H9 (cell line): ENCODE data around the gene SFRP5. TPM values are rescaled to one million over a fixed set of nuclear protein-coding genes. Genes with fewer than 3 reads are reported as not detected.

Experiments used
- DNase-seq: peaks from one replicate; pipeline ENCODE4 v3.0.0-alpha.2; 2017
- H2AFZ ChIP-seq: one replicate; pipeline ENCODE4 v1.6.1; 2013; ENCODE audit warnings: mild to moderate bottlenecking, low read length, control low read depth, moderate library complexity
- H2AK5ac ChIP-seq: 2 replicates; pipeline ENCODE4 v1.6.1; 2013; ENCODE audit warnings: low read length, control low read depth, mixed read lengths; ENCODE audit not compliant: insufficient read length
- H2BK120ac ChIP-seq: one replicate; pipeline ENCODE4 v1.6.1; 2013; ENCODE audit warnings: low read depth, mild to moderate bottlenecking, low read length, control low read depth, inconsistent platforms; ENCODE audit not compliant: poor library complexity, severe bottlenecking
- H2BK12ac ChIP-seq: 2 replicates; pipeline ENCODE4 v1.6.1; 2013; ENCODE audit warnings: low read length, control low read depth, mixed read lengths, low read depth; ENCODE audit not compliant: insufficient read length
- H2BK15ac ChIP-seq: 2 replicates; pipeline ENCODE4 v1.6.1; 2013; ENCODE audit warnings: low read depth, low read length, control low read depth
- H2BK20ac ChIP-seq: one replicate; pipeline ENCODE4 v1.6.1; 2013; ENCODE audit warnings: low read depth, mild to moderate bottlenecking, low read length, control low read depth, inconsistent platforms; ENCODE audit not compliant: poor library complexity, severe bottlenecking
- H2BK5ac ChIP-seq: 2 replicates; pipeline ENCODE4 v1.6.1; 2013; ENCODE audit warnings: low read length, control low read depth, mixed read lengths; ENCODE audit not compliant: insufficient read length
- H3K14ac ChIP-seq: 2 replicates; pipeline ENCODE4 v1.6.1; 2013; ENCODE audit warnings: low read length, control low read depth; ENCODE audit not compliant: insufficient read depth
- H3K18ac ChIP-seq: 2 replicates; pipeline ENCODE4 v1.6.1; 2013; ENCODE audit warnings: low read depth, mild to moderate bottlenecking, mixed read lengths, low read length, control low read depth; ENCODE audit not compliant: insufficient read length
- H3K23ac ChIP-seq: 2 replicates; pipeline ENCODE4 v1.6.1; 2013; ENCODE audit warnings: low read length, control low read depth, mixed read lengths, low read depth; ENCODE audit not compliant: insufficient read length
- H3K23me2 ChIP-seq: 2 replicates; pipeline ENCODE4 v1.6.1; 2013; ENCODE audit warnings: low read depth, mild to moderate bottlenecking, mixed read lengths, low read length, control low read depth; ENCODE audit not compliant: insufficient read length, poor library complexity, severe bottlenecking
- H3K27ac ChIP-seq: 2 replicates; pipeline ENCODE4 v1.5.1; 2013; ENCODE audit warnings: low read length, control low read depth, mixed read lengths, low read depth; ENCODE audit not compliant: insufficient read length
- H3K27me3 ChIP-seq: 2 replicates; pipeline ENCODE4 v1.6.1; 2013; ENCODE audit warnings: low read length, control low read depth, inconsistent platforms; ENCODE audit not compliant: insufficient read depth
- H3K4ac ChIP-seq: 2 replicates; pipeline ENCODE4 v1.6.1; 2013; ENCODE audit warnings: low read depth, mild to moderate bottlenecking, control low read depth, inconsistent platforms, low read length, moderate library complexity
- H3K4me1 ChIP-seq: 2 replicates; pipeline ENCODE4 v1.6.1; 2013; ENCODE audit warnings: low read length, control low read depth, inconsistent platforms; ENCODE audit not compliant: insufficient read depth
- H3K4me2 ChIP-seq: 2 replicates; pipeline ENCODE4 v1.6.1; 2013; ENCODE audit warnings: low read length, control low read depth, mixed read lengths; ENCODE audit not compliant: insufficient read length, insufficient read depth
- H3K56ac ChIP-seq: 2 replicates; pipeline ENCODE4 v1.6.1; 2013; ENCODE audit warnings: low read depth, mild to moderate bottlenecking, mixed read lengths, low read length, control low read depth; ENCODE audit not compliant: insufficient read length
- H3K79me1 ChIP-seq: 2 replicates; pipeline ENCODE4 v1.6.1; 2013; ENCODE audit warnings: low read depth, mild to moderate bottlenecking, moderate library complexity, low read length, control low read depth, inconsistent platforms; ENCODE audit not compliant: insufficient read depth, poor library complexity, severe bottlenecking
- H3K79me2 ChIP-seq: 2 replicates; pipeline ENCODE4 v1.6.1; 2013; ENCODE audit warnings: low read length, control low read depth, inconsistent platforms; ENCODE audit not compliant: insufficient read depth
- H3K9ac ChIP-seq: 2 replicates; pipeline ENCODE4 v1.6.1; 2013; ENCODE audit warnings: low read length, control low read depth, mixed read lengths; ENCODE audit not compliant: insufficient read length; ENCODE audit errors: extremely low read depth
- H3K9me3 ChIP-seq: one replicate; pipeline ENCODE4 v1.6.1; 2013; ENCODE audit warnings: low read depth, low read length, inconsistent platforms; ENCODE audit not compliant: control insufficient read depth
- H3T11ph ChIP-seq: one replicate; pipeline ENCODE4 v1.6.1; 2013; ENCODE audit warnings: mild to moderate bottlenecking, low read length, control low read depth, inconsistent platforms
- H4K20me1 ChIP-seq: one replicate; pipeline ENCODE4 v1.6.1; 2013; ENCODE audit not compliant: control insufficient read depth, insufficient read length, insufficient read depth
- H4K5ac ChIP-seq: 2 replicates; pipeline ENCODE4 v1.6.1; 2013; ENCODE audit warnings: low read depth, mild to moderate bottlenecking, mixed read lengths, low read length, control low read depth; ENCODE audit not compliant: insufficient read length
- H4K8ac ChIP-seq: replicated peaks from 2 replicates; pipeline ENCODE4 v1.6.1; 2013; ENCODE audit warnings: low read length, control low read depth, mixed read lengths, low read depth; ENCODE audit not compliant: insufficient read length
- H4K91ac ChIP-seq: 2 replicates; pipeline ENCODE4 v1.6.1; 2013; ENCODE audit warnings: low read depth, mild to moderate bottlenecking, moderate library complexity, mixed read lengths, low read length, control low read depth; ENCODE audit not compliant: insufficient read length
- H3K27ac Mint-ChIP-seq, 3 experiments: 2 replicates in 2 of 3; 3 replicates in 1 of 3; pipeline ENCODE4 v1.8.0; 2020 to 2021; ENCODE audit warnings: mixed read lengths in 3 of 3, mild to moderate bottlenecking in 1 of 3, moderate library complexity in 1 of 3
- H3K27me3 Mint-ChIP-seq: 2 replicates; pipeline ENCODE4 v1.8.0; 2021; ENCODE audit warnings: low read depth, mild to moderate bottlenecking, moderate library complexity, mixed read lengths
- H3K36me3 Mint-ChIP-seq, 3 experiments: 2 replicates in 2 of 3; 3 replicates in 1 of 3; pipeline ENCODE4 v1.8.0; 2020 to 2021; ENCODE audit warnings: low read depth in 3 of 3, mixed read lengths in 3 of 3; ENCODE audit not compliant: insufficient read depth in 1 of 3
- H3K4me1 Mint-ChIP-seq, 2 experiments: 2 replicates each; pipeline ENCODE4 v1.8.0; 2020; ENCODE audit warnings: mixed read lengths in 2 of 2
- H3K4me3 Mint-ChIP-seq, 2 experiments: 2 replicates in 1 of 2; 3 replicates in 1 of 2; pipeline ENCODE4 v1.8.0; 2020 to 2021; ENCODE audit warnings: mild to moderate bottlenecking in 2 of 2, mixed read lengths in 2 of 2, moderate library complexity in 1 of 2
- H3K9me3 Mint-ChIP-seq, 2 experiments: 2 replicates in 1 of 2; 3 replicates in 1 of 2; pipeline ENCODE4 v1.8.0; 2020; ENCODE audit warnings: mild to moderate bottlenecking in 2 of 2, mixed read lengths in 2 of 2, moderate library complexity in 1 of 2
- WGBS: extraction: QIAGEN DNeasy Blood & Tissue Kit; methylation state at CpG from one replicate; pipeline ENCODE4 v1.1.7; 2013; ENCODE audit warnings: missing lambda C conversion rate, low lambda C conversion rate, mixed read lengths; ENCODE audit not compliant: insufficient read length; ENCODE audit errors: extremely low coverage; 5-methylcytosine and 5-hydroxymethylcytosine counted together
- total RNA-seq: library from RNA; stranded (reverse); gene quantifications from 2 replicates; pipeline ENCODE4 v1.2.1, GENCODE V29; 2021
- TF ChIP-seq, protein P1 (sequence below): fragments of 200-600 bp; sonication (generic); conservative IDR thresholded peaks from 3 replicates; pipeline ENCODE4 v1.8.0; 2021; ENCODE audit warnings: antibody characterized with exemption, mild to moderate bottlenecking

The SFRP5 gene
- total RNA-seq, 1 experiment from 2014 or later: 1.7 TPM

DNA sequence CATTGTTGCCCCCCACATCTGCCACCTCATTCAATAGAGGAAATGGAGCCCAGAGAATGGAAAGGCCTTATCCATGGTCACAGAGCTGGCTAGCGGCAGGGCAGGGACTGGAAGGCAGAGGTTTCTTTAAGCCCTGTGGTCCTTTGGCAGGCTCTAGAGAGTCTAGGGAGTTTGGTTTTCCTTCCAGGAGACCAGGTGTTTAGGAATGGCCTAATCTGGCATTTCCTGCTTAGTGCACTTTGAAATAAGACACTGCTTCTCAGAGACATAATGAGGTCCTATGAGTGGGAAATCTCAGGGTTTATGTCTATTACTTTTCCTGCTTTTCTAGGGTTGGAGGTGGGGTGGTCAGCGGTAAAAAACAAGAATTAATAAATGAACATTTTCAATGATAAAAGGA is 52.2 kb downstream of the SFRP5 start:
- no peak overlapping the region for H4K8ac ChIP-seq
- no peak overlapping the region for H2BK5ac ChIP-seq
- no peak overlapping the region for H3K56ac ChIP-seq
- no peak overlapping the region for H2AFZ ChIP-seq
- H3K4me1 Mint-ChIP-seq: peaks cover 39 to 45% of the 10 kb centered on the region in 2 experiments
- no peak overlapping the region for H2AK5ac ChIP-seq
- no peak overlapping the region for H3K4me2 ChIP-seq
- no peak overlapping the region for H2BK20ac ChIP-seq
- peaks cover 16 to 43% (median 38%) of the 10 kb centered on the region in 3 experiments for H3K36me3 Mint-ChIP-seq
- no peak for DNase-seq
- H4K91ac ChIP-seq: no peak overlapping the region
- H3K14ac ChIP-seq: no peak overlapping the region
- H3K27me3 Mint-ChIP-seq: no peaks in the 10 kb centered on the region; the same call in 1 of the 2 replicates
- H2BK12ac ChIP-seq: no peak overlapping the region
- no peak overlapping the region for H3K23ac ChIP-seq
- H3K79me1 ChIP-seq: no peaks in the 10 kb centered on the region
- peak overlapping the region in 2 of 3 experiments; percentile 54 to 94; a peak in 5 of 7 replicates for H3K27ac Mint-ChIP-seq
- no peaks in the 10 kb centered on the region for H3K27me3 ChIP-seq
- H4K5ac ChIP-seq: no peak overlapping the region
- no peaks in the 10 kb centered on the region for H3K9me3 Mint-ChIP-seq
- H2BK120ac ChIP-seq: no peak overlapping the region
- H2BK15ac ChIP-seq: no peak overlapping the region
- H3K27ac ChIP-seq: no peak overlapping the region
- no peaks in the 10 kb centered on the region for H4K20me1 ChIP-seq
- no peak overlapping the region for H3K9ac ChIP-seq
- H3K4ac ChIP-seq: no peak overlapping the region
- H3K4me3 Mint-ChIP-seq: peak overlapping the region in 1 of 2 experiments; percentile 20; a peak in 1 of 5 replicates
- no peak overlapping the region for H3T11ph ChIP-seq
- peaks cover 8% of the 10 kb centered on the region; the same call in 1 of the 2 replicates for H3K4me1 ChIP-seq
- no CpG with 5 or more reads among the region's 2 CpGs for WGBS
- TF ChIP-seq, protein P1, sequence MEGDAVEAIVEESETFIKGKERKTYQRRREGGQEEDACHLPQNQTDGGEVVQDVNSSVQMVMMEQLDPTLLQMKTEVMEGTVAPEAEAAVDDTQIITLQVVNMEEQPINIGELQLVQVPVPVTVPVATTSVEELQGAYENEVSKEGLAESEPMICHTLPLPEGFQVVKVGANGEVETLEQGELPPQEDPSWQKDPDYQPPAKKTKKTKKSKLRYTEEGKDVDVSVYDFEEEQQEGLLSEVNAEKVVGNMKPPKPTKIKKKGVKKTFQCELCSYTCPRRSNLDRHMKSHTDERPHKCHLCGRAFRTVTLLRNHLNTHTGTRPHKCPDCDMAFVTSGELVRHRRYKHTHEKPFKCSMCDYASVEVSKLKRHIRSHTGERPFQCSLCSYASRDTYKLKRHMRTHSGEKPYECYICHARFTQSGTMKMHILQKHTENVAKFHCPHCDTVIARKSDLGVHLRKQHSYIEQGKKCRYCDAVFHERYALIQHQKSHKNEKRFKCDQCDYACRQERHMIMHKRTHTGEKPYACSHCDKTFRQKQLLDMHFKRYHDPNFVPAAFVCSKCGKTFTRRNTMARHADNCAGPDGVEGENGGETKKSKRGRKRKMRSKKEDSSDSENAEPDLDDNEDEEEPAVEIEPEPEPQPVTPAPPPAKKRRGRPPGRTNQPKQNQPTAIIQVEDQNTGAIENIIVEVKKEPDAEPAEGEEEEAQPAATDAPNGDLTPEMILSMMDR: no peak
- H3K23me2 ChIP-seq: peaks cover 9% of the 10 kb centered on the region
- H3K79me2 ChIP-seq: no peaks in the 10 kb centered on the region
- no peaks in the 10 kb centered on the region for H3K9me3 ChIP-seq
- no peak overlapping the region for H3K18ac ChIP-seq
